Measurements from ENCODE around the gene FRAS1.

The FRAS1 gene

DNA sequence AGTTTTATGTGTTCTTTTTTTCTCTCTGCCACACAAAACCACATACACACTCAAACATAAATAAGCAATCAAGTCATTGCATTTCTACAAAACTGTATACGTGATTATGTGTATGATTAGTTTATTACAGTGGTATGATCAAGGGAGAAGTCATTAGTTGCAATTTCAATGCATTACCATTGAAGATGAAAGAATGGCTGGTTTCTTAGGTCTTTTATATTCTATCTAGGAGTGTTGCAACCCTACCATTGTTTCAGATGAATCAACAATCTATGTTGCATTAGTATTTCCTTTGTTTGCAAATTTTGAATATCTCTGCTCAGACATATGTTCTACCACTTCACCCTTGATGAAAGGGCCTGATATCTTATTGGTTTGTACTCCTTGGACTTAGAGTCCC, 501.3 kb downstream of the FRAS1 start:
- DNase-seq, result no peak

- DNase-seq, result no peak
These were observed 503.3 kb downstream of the FRAS1 start for GRCh38 chr4:78560296-78560963.

- DNase-seq, result no peak
These were observed 504.6 kb downstream of the FRAS1 start for GRCh38 chr4:78561677-78562076.

GRCh38 chr4:78562687-78563086, 505.6 kb downstream of the FRAS1 start:
- DNase-seq, result no peak

DNA sequence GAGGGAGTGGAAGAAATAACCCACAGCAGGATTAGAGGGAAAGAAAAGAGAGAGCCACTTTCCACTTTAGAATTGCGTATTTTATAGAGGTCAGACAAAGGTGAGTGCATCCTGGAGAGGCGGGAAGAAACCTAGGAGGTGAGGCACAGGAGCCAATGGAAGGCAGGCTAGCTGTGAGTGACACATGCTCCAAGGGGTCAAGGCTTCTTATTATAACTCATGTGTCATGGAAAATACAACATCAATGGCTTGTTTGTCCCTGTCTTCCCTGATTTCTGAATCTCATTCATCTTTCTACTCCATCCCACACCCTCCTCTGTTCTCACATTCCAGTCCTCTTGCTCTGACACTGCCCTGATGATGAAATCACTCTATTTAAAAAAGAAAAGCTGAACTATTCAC, 508.8 kb downstream of the FRAS1 start:
- no peak for DNase-seq

DNA sequence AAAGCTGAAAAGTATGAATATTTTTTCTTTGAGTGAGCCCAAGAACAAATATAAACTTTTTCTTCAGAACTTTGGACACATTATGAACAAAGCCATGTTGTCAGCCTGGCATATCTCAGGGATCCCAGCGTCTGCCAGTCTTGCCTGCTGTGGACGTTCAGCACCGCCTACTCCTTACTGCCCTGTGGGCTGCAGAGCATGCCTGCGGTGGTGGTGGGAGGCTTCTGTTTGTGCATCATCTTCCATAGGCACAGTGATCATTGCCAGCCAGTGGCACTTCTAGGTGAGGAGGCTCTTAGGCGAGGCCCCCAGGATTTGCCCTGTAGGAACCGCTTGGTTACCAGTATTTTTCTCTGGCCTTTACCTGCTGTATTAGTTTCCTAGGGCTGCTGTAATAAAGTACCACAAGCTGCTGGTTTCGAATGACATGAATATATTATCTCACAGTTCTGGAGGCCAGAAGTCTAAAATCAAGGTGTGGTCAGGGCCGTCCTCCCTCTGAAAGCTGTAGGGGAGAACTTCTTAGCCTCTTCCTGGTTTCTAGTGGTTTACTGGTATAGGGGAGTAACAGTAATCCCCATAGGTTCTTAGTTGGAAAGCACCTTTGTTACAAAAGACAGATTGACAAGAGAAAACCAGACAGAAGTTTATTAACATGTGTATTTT, 509.8 kb downstream of the FRAS1 start:
- no peak for DNase-seq

- DNase-seq, result no peak
These were observed 510.5 kb downstream of the FRAS1 start for GRCh38 chr4:78567500-78568060.

DNA sequence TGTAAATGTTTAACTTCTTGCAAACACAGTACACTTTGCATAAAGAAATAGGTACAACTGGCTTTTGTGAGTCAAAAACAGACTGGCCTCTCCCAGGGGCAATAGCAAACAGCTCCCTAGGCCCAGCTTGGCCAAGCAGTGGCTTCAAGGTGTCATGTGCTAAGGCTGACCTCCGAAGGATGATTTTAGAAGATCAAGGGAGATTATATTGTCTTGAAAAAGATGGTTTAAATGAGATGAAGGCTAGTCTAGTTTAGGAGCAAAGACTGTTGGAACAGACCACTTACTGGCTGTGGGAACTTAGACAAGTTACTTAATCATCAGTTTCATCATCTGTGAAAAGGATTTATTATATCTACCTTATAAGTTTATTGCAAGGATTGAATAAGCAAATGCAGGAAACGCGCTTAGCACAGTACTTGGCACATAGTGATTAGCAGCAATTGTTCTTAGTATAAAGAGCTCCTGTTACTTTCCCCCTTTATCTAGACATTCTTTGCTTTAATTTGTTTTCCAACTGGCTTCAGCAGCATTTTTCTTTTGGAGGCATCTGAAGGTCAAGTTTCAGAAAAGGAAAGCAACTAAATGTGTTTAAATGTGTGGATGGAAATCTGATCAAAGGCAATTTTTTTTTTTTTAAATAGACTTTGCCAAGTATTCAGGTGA, 511.6 kb downstream of the FRAS1 start:
- DNase-seq, result no peak

DNA sequence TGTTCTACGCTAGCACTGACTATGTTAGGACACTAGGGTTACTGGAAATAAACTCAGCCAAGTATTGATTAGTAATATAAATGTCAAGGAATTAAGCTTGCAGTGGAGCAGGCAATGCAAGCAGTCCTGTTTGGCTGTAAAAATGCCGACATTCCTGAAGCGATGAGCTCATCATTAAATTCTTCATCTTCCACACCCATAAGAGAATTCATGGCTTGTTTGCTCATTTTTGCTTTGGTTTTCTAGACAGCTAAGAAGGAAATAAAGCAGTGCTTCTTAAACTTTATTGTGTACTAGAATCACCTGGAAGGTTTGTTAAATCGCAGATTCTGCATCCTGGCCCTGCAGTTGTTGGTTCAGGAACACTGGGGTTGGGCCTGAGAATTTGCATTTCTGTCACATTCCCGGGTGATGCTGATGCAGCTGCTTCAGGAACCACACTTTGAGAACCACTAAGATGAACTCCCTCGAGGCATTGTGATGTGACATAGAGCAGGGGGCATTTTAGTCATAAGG, 512.2 kb downstream of the FRAS1 start:
- no peak for DNase-seq

GRCh38 chr4:78570117-78570516, 513.0 kb downstream of the FRAS1 start:
- DNase-seq, result no peak

DNA sequence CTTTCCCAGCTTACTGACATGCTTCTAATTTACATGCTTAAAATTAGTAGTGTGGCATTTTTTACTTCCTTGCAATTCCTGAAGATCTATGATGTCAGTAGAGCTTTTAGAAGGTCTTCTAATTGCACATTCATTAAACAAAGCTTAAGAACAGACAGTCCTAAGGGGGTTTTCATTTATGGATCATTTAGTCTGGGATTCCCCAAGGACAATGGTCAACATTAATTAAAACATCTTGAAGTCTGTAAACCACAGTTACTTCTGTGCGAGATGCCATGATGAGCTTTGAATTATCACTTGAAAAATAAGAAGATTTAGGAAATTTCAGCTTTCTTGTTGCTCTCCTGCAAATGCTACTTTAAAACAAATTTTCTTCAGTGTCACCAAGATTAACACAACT, 514.7 kb downstream of the FRAS1 start:
- DNase-seq, result no peak

- DNase-seq, result no peak
These were observed 521.7 kb downstream of the FRAS1 start for GRCh38 chr4:78578674-78579425.

DNA sequence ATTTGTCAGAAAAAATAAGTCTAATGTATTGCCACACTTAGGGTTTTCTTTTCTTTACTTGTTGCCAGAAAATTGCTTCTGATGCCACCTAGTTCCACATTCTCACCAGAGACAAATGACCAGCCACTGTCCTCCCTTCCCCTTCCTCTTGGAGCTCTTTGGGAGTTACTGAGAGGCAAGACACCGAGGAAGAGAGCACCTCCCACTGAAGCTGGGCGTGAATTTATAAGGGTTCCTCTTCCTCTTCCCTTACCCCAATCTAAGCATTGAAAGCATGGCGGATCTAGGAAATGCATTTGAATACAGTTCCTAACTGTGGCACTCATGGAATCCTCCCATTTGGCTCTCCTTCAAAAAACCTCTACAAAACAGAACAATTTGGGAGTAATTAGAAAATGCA, 524.5 kb downstream of the FRAS1 start:
- DNase-seq, result no peak

GRCh38 chr4:78584863-78585547, 527.9 kb downstream of the FRAS1 start:
- no peak for DNase-seq

GRCh38 chr4:78585633-78586032, 528.5 kb downstream of the FRAS1 start:
- no peak for DNase-seq

DNA sequence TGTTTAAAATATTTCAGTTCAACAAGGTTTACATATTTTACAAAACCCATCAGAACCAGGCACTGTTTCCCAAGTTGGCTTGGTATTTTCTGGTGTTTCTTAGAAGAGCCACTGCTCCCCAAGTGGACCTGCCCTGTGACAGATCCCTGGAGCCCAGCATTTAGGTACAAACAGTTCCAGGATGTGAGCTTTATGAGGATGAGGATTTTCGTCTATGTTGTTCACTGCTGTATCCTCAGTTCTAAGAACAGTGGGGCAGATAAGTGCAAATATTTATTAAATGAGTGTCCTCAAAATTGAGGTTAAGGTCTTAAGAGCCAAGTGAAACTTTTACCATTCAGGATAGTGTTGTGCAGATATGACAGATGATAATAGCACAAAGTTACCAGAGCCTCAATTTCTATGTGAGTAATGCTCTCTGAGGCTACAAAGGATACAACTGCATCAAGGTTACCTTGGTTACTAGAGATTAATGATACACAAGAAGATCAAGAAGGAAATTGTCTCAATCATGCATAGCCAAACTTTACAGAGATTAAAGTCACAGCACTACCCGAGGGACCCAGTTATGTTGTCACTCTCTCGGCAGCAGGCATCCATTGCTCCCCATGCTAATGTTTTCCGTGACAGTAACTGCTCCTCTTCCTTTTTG, 531.9 kb downstream of the FRAS1 start:
- peak in 1 of 2 donors; percentile 2 for DNase-seq

DNA sequence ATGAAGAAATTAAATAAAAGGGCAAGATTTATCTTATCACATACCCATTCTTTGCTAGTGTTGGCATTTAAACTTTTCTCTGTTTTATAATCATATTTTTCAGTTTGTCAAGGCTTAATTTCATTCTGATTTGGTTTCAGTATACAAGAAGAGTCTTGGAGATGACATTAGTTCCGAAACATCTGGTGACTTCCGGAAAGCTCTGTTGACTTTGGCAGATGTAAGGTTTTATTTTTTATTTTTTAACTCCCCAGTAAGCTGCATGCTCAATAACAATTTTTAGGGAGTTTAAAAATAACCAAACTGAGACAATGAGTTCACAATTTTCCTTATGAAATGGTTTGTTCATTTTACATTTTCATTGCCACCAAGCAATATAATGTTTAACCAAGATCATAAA, 534.3 kb downstream of the FRAS1 start:
- no peak for DNase-seq

GRCh38 chr4:78592088-78592783, 535.1 kb downstream of the FRAS1 start:
- DNase-seq, result no peak

Data from CD4-positive, alpha-beta T cell treated with Interferon alpha-2 for 1 hour (primary cell).